ENCODE results near the gene TMEM232.

GRCh38 chr5:110770286-110770685 is 43.8 kb upstream of the TMEM232 start:
- TF ChIP-seq CTCF (IDR thresholded peaks at IDR 0.05) (no peak), SIN3A (IDR thresholded peaks at IDR 0.05; ENCODE audit: borderline replicate concordance, insufficient read depth, low read depth, low read length) (no peak)

Measured in Panc1 (cell line).